ENCODE data around the gene ANKLE2.
"Not testable (repeated sequence)": the region's sequence is repeated elsewhere in the genome, so short reads cannot be mapped to it uniquely, and the experiment has no call there.

ANKLE2 gene

DNA sequence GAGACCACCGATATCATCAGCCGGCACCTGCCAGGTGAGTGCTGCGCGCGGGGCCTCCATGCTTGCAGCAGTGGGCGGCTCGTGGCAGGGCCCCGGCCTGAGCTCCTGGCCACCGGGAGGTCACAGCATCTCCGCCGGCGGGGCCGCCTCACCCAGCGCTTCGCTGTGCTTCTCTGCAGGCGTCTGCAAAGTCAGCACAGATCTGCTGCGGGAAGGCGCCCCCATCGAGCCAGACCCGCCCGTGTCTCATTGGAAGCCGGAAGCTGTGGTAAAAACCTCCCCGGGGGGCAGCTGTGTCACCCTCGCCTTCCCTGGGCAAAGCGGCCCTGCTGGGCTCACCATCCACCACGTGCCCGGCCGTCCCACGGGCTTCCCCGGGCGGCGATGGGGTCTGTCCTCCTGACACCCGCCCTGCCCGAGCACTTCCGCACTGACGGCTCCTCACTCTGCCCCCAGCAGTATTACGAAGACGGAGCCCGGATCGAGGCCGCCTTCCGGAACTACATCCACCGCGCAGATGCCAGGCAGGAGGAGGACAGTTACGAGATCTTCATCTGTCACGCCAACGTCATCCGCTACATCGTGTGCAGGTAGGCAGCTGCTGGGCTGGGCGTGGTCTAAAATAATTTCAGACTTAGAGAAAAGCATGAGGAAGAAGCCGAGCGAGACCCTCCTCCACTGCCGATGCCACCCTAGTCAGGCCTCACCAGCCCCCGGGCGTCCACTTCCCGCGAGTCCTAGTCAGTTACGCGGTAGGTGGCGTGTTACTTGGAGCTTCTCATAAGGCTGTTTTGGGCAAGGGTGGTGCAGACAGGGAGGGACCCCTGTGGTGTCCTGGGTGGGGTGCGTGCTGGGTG lies 43.9 kb downstream of the ANKLE2 start:
- no peak for DNase-seq

GRCh38 chr12:132717011-132717410 lies 44.6 kb downstream of the ANKLE2 start:
- no peak for DNase-seq

GRCh38 chr12:132716356-132716755 lies 45.3 kb downstream of the ANKLE2 start:
- DNase-seq, result no peak

- DNase-seq, result no peak
Observed at GRCh38 chr12:132715874-132716273, 45.8 kb downstream of the ANKLE2 start.

- no peak for DNase-seq
Observed at GRCh38 chr12:132713123-132713522, 48.5 kb downstream of the ANKLE2 start.

- no peak for DNase-seq
Observed at GRCh38 chr12:132711080-132711843, 50.4 kb downstream of the ANKLE2 start.

DNA sequence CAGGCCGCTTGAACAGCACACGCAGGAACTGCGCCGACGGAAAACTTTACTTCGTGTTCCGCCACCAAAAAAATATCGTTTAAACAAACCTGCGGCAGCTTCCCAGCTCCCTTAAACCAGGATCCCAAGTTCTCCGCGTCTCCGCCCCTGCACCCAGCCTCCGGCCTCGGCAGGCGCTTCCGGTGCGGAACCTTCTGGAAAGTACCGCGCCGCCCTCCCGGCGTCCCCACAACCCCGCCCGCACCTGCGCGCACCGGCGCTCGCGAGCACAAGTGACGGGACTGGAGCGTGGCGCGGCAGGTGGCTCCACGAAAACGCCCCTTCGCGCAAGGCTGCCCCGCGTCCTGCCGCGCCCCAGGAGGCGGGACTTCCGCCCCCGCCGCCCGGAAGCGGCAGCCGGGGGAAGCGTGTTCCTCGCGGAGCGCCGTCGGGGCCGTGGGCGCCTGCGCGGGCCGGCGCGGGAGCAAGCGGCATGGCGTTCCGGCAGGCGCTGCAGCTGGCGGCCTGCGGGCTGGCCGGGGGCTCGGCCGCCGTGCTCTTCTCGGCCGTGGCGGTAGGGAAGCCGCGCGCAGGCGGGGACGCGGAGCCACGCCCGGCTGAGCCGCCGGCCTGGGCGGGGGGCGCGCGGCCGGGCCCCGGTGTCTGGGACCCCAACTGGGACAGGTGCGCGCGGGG lies 51.1 kb downstream of the ANKLE2 start, which contains the start of gene PGAM5:
Gene PGAM5, plus strand, starts transcription at position 438 of the 675 bp plus-strand sequence. Its CDS starts 35 bp downstream, at position 473.
- peak; percentile 98 for DNase-seq

DNA sequence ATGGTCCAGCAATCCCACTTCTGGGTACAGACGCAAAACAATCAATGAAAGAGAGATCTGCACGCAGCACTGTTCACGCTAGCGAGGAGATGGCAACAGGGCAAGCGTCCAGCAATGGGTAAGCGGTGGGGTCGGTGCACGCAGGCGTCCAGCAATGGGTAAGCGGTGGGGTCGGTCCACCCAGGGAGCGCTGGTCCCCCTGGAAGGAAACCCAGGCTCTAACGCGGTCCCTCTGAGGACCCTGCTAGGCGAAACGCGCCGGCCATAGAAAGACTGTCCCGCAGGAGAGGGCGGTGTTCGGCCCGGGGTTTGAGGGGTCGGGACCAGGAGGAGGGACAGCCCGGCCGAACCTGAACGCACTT lies 51.6 kb downstream of the ANKLE2 start:
- DNase-seq, result no peak

GRCh38 chr12:132708150-132708549 lies 53.5 kb downstream of the ANKLE2 start:
- no peak for DNase-seq

DNA sequence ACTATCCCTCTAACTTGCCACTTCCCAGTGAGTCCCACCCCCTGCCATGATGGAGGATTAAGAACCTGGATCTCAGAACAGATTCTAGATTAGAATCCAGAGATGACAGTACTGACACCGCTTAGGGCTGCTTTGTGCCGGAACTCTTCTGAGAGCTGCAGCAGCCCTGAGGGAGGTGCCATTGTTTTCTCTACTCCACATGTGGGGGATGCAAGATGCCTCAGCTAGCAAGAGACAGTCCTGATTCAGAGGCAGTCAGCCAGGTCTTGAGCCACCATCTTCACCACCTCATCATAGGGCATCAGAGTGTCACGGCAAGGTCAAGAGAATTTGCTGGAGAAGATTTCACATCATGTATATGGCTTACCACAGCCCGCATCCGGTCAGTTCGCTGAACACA lies 54.4 kb downstream of the ANKLE2 start:
- no peak for DNase-seq

DNA sequence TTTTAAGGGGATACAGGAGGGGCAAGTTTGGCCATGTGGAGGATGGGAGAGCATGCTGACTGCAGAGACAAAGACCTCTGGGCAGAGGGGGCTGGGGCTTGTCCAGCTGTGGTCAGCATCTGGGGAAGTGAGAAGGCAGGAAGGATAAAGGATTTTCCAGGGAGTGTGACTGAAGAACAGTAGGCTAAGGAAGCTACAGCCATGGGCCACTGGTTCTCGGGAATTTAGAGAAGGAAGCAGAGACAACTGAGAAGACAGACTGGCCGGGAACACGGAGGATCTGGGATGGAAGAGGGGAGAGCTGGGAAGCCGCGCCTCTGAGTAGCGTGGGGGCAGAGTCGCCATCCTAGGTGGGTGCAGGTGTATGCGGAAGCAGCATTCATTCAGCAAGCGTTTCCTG lies 58.0 kb downstream of the ANKLE2 start:
- no peak for DNase-seq

DNA sequence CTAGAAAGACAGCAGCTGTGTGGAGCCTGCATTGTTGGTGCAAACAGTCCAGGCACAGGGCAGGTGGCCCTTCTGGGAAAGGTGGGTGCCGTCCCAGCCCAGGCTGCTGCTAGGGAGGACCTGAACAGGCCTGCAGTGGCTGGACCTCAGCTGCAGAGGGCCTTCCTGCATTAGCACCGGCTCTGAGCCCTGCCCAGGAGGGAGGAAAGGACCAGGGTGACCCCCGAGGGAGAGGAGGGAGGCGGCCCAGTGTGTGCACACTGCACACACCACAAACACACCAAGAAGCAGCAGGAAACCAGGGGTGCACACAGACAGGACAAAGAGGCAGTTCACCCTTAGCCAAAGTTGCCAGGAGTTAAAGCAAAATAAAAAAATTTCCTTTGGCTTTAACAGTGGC lies 59.0 kb downstream of the ANKLE2 start:
- no peak for DNase-seq

- no peak for DNase-seq
Observed at GRCh38 chr12:132700212-132700822, 61.3 kb downstream of the ANKLE2 start.

DNA sequence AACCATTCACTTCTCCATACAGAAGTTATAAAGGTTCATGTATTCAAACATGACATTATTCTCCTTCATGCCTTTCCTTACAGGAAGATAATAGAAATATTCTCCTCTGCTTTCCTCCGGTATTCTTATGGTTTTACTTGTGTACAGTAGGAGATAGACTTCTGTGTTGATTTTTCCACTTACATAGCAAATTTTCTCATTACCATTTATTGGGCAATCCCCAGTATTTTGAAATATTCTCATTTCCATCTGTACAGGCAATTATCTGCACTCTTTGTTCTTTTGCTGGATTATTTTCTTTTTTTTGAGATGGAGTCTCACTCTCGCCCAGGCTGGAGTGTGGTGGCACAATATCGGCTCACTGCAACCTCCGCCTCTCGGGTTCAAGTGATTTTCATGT lies 63.3 kb downstream of the ANKLE2 start:
- DNase-seq, result no peak

- DNase-seq, result no peak
Observed at GRCh38 chr12:132695431-132695830, 66.2 kb downstream of the ANKLE2 start.

GRCh38 chr12:132694888-132695287 lies 66.7 kb downstream of the ANKLE2 start:
- DNase-seq, result not testable (repeated sequence)

GRCh38 chr12:132692030-132692429 lies 69.6 kb downstream of the ANKLE2 start:
- DNase-seq, result not testable (repeated sequence)

DNA sequence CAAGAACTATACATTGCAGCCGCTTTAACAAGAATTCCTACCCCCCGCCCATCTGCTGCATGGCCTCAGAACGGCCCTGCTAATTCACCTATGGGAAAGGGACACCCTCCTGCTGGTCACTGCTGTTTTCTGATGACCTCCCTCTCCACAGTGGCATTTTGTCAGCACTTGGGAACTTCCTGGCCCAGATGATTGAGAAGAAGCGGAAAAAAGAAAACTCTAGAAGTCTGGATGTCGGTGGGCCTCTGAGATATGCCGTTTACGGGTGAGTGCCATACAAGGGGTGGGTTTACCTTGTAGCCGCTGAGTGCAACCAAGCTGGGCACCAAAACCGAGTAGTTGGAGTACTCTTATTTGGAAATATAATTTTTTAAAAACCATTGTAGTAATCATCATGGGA lies 71.5 kb downstream of the ANKLE2 start:
- DNase-seq, result no peak

GRCh38 chr12:132689227-132689626 lies 72.4 kb downstream of the ANKLE2 start:
- DNase-seq, result no peak

DNA sequence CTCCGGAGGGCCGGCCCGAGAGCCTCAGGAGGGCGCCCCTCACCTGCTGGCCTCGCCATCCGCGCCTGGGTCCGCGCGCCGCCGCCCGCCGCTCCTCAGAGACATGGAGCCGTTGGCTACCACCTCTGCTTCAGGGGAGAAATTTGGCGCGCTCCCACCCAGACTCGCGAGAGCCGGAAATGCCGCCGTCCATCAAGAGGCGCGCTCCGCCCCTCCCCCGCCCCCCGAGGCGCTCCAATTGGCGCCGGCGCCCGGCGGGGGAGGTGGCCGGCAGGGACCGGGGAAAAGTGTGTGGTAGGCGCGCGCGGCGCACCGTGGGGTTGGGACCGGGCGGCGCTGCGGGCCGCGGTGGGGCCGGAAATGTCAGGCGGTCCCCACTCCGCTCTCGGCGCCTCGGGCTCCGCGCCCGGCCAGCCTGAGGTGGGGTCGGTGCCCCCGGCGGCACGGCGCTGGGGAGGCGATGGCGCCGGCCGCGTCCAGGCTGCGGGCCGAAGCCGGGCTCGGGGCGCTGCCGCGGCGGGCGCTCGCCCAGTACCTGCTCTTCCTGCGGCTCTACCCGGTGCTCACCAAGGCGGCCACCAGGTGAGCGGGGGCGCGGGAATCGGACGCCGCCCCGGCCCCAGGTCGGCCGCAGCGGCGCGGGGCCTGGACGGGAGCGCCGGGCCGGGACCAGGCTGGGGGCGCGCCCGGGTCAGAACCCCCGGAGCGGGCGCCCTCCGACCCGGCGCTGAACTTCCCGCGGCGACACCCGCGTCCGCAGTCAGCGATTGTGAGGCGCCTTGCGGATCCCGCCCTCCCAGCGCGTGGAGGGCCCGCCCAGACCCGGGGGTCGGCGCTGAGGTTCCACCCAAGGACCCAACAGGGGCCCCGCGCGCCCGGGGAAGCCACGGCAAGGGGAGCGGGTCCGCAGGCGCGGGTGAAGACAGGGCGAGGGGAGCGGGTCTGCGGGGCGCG lies 74.1 kb downstream of the ANKLE2 start, which contains the start of the genes POLE and PXMP2:
Gene POLE, minus strand, starts transcription at position 132 of the 954 bp plus-strand sequence. Its CDS starts 27 bp downstream, at position 105.
Gene PXMP2, plus strand, starts transcription at position 377 of the 954 bp plus-strand sequence. Its CDS starts 84 bp downstream, at position 461.
- peak; percentile 97 for DNase-seq

- no peak for DNase-seq
Observed at GRCh38 chr12:132686825-132687210, 74.8 kb downstream of the ANKLE2 start.

- no peak for DNase-seq
Observed at GRCh38 chr12:132685400-132685799, 76.2 kb downstream of the ANKLE2 start.
